ENCODE measurements around the gene CNTN2. TPM values are rescaled to one million over a fixed set of nuclear protein-coding genes. Genes with fewer than 3 reads are reported as not detected.

Gene CNTN2
- total and polyA plus RNA-seq, 2 experiments from 2014 or later = 1.3 to 2.2 TPM

GRCh38 chr1:205020466-205020865 is 22.5 kb upstream of the CNTN2 start:
- no peaks in the 10 kb centered on the region; the same call in 1 of the 3 replicates for H3K4me1 Mint-ChIP-seq
- no peak overlapping the region for H3K27ac Mint-ChIP-seq
- Histone ChIP-seq H2AFZ (no peak overlapping the region), H3K36me3 (ENCODE audit: insufficient read depth) (no peaks in the 10 kb centered on the region), H3K27me3 (ENCODE audit: insufficient read depth) (no peaks in the 10 kb centered on the region), H3K27ac (ENCODE audit: low read depth) (no peak overlapping the region), H3F3A (replicated peaks; ENCODE audit: low read depth) (no peaks in the 10 kb centered on the region), H3K9me2 (ENCODE audit: insufficient read depth) (no peaks in the 10 kb centered on the region), H3K4me2 (no peak overlapping the region), H4K20me1 (replicated peaks; ENCODE audit: insufficient read depth) (no peaks in the 10 kb centered on the region; the same call in 1 of the 2 replicates), H3K79me2 (replicated peaks; ENCODE audit: insufficient read depth) (no peaks in the 10 kb centered on the region), H3K4me1 (ENCODE audit: insufficient read depth) (no peaks in the 10 kb centered on the region), H3K4me3 (no peak overlapping the region)
- H3K9me3 Mint-ChIP-seq = no peaks in the 10 kb centered on the region
- H3K4me3 Mint-ChIP-seq = no peak overlapping the region
- H3K27me3 Mint-ChIP-seq (ENCODE audit: insufficient read depth, low read depth, poor library complexity) = peaks cover 5% of the 10 kb centered on the region
- no peak for ATAC-seq
- no peak for TF ChIP-seq NANOG (IDR thresholded peaks at IDR 0.05; ENCODE audit: borderline replicate concordance)
- TF ChIP-seq JUNB (IDR thresholded peaks at IDR 0.05; ENCODE audit: unreplicated experiment) = no peak
- TF ChIP-seq ZNF462 (CRISPR knock-in tag; IDR thresholded peaks at IDR 0.05) = no peak
- no peak for TF ChIP-seq ETS1 (IDR thresholded peaks at IDR 0.05)
- TF ChIP-seq POLR2AphosphoS5 (IDR thresholded peaks at IDR 0.05; ENCODE audit: low read depth) = no peak
- TF ChIP-seq ZNF114 (CRISPR knock-in tag; IDR thresholded peaks at IDR 0.05) = no peak
- no peak for TF ChIP-seq CREB1 (CRISPR knock-in tag; IDR thresholded peaks at IDR 0.05; ENCODE audit: low read depth)
- no peak for TF ChIP-seq REST (IDR thresholded peaks at IDR 0.05; ENCODE audit: unreplicated experiment)
- no peak for TF ChIP-seq ZNF331 (CRISPR knock-in tag; IDR thresholded peaks at IDR 0.05; ENCODE audit: low read depth)
- TF ChIP-seq EZH2 (IDR thresholded peaks at IDR 0.05; ENCODE audit: low read depth, unreplicated experiment) = no peak
- TF ChIP-seq STAT1 (IDR thresholded peaks at IDR 0.05; ENCODE audit: unreplicated experiment) = no peak
- TF ChIP-seq CTCF (conservative IDR thresholded peaks at IDR 0.05; ENCODE audit: low read depth in 2 of 2) = no peak
- DNase-seq (ENCODE audit: low spot score) = no peak
- no peaks in the 10 kb centered on the region for H3K36me3 Mint-ChIP-seq (ENCODE audit: low read depth)

Data from GM23338 (cell line).